Suprapubic skin (tissue), 4 donors: ENCODE measurements around the gene CCDC191. TPM values are rescaled to one million over a fixed set of nuclear protein-coding genes. Genes with fewer than 3 reads are reported as not detected.

Experiments used
- DNase-seq, 2 donors: peaks; one replicate each; pipeline ENCODE4 v3.0.0-alpha.2; 2019; ENCODE audit warnings: low spot score in 2 of 2
- H3K27ac ChIP-seq: fragments of 200-600 bp; sonication (generic); one replicate; pipeline ENCODE4 v1.5.1; 2019
- H3K27me3 ChIP-seq: fragments of 200-600 bp; sonication (generic); one replicate; pipeline ENCODE4 v1.5.1; 2019
- H3K36me3 ChIP-seq: fragments of 200-600 bp; sonication (generic); one replicate; pipeline ENCODE4 v1.5.1; 2019
- H3K4me1 ChIP-seq: fragments of 200-600 bp; sonication (generic); one replicate; pipeline ENCODE4 v1.5.1; 2019
- H3K4me3 ChIP-seq: fragments of 200-600 bp; sonication (generic); one replicate; pipeline ENCODE4 v1.5.1; 2019; ENCODE audit warnings: mild to moderate bottlenecking
- H3K9me3 ChIP-seq: fragments of 200-600 bp; sonication (generic); one replicate; pipeline ENCODE4 v1.5.1; 2019
- EP300 ChIP-seq: sonication (generic); formaldehyde crosslinking; IDR thresholded peaks from one replicate; pipeline ENCODE4 v1.6.1; 2017; ENCODE audit warnings: antibody characterized with exemption
- POLR2A ChIP-seq, 2 donors: fragments of 450-650 bp; IDR thresholded peaks; one replicate each; pipeline ENCODE4 v1.6.1; 2017; ENCODE audit warnings: antibody characterized with exemption in 2 of 2, mild to moderate bottlenecking in 2 of 2, moderate library complexity in 2 of 2
- POLR2AphosphoS5 ChIP-seq, 3 donors: sonication (generic); formaldehyde crosslinking; IDR thresholded peaks; one replicate each; pipeline ENCODE4 v1.6.1; 2017; ENCODE audit warnings: antibody characterized with exemption in 3 of 3
- WGBS: methylation state at CpG from one replicate; pipeline ENCODE4 v1.1.5; 2018; 5-methylcytosine and 5-hydroxymethylcytosine counted together
- total RNA-seq, 4 donors: library from RNA; depleted of rRNA; stranded (reverse); fragments of >200 nt; gene quantifications; one replicate each; pipeline ENCODE4 v1.1.0, GENCODE V29; 2016
- TF ChIP-seq, protein P1 (sequence below), 2 donors: fragments of 200-600 bp in 1 of 2; fragments of 450-650 bp in 1 of 2; sonication (generic) in 1 of 2; IDR thresholded peaks; one replicate each; pipeline ENCODE4 v1.5.1; 2016 to 2019; ENCODE audit warnings: antibody characterized with exemption in 2 of 2, mild to moderate bottlenecking in 1 of 2, moderate library complexity in 1 of 2

CCDC191 gene
- total RNA-seq, 4 donors from 2014 or later: 2.6 to 10.9 (median 4.8) TPM

DNA sequence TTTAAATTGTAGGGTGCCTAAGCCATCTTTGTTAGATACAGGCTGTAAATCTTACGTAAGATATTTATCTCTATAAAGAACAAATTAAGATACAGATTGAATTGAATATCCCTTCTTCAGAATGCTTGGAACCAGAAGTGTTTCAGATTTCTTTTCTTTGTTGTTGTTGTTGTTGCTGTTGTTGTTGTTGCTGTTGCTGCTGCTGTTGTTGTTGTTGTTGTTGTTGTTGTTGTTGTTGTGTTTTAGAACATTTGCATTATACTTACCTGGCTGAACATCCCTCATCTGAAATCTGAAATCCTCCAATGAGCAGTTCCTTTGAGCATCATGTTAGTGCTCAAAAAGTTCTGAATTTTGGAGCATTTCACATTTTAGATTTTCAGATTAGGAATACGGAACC lies 26.8 kb upstream of the CCDC191 start:
- Histone ChIP-seq H3K27ac (no peak overlapping the region), H3K9me3 (no peaks in the 10 kb centered on the region), H3K4me3 (no peak overlapping the region), H3K36me3 (peaks cover 80% of the 10 kb centered on the region), H3K4me1 (no peaks in the 10 kb centered on the region), H3K27me3 (no peaks in the 10 kb centered on the region)
- no peak for TF ChIP-seq POLR2A (IDR thresholded peaks at IDR 0.05)
- TF ChIP-seq, protein P1, sequence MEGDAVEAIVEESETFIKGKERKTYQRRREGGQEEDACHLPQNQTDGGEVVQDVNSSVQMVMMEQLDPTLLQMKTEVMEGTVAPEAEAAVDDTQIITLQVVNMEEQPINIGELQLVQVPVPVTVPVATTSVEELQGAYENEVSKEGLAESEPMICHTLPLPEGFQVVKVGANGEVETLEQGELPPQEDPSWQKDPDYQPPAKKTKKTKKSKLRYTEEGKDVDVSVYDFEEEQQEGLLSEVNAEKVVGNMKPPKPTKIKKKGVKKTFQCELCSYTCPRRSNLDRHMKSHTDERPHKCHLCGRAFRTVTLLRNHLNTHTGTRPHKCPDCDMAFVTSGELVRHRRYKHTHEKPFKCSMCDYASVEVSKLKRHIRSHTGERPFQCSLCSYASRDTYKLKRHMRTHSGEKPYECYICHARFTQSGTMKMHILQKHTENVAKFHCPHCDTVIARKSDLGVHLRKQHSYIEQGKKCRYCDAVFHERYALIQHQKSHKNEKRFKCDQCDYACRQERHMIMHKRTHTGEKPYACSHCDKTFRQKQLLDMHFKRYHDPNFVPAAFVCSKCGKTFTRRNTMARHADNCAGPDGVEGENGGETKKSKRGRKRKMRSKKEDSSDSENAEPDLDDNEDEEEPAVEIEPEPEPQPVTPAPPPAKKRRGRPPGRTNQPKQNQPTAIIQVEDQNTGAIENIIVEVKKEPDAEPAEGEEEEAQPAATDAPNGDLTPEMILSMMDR (IDR thresholded peaks at IDR 0.05): no peak
- TF ChIP-seq POLR2AphosphoS5 (IDR thresholded peaks at IDR 0.05): no peak
- TF ChIP-seq EP300: no peak
- 94% methylated on average over 2 of the region's 2 CpGs for WGBS
- no peak for DNase-seq

DNA sequence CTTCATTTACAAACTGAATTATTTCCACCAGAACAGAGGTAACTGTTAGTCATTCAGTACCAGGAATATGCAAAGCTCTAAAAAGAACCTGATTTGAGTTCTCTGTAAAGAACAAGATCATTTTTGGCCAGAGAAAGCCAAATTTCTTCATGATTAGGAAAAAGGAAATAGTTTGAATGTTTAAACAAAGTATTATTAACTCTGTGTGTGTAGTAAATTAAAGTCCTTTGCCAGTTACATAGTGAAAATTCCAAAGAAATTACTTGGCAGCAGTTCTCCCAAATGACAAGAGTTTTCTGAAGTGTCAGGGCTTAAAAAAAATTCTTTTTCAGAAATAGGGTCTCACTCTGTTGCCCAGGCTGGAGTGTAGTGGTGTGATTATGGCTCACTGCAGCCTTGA lies 24.7 kb upstream of the CCDC191 start:
- Histone ChIP-seq H3K27ac (no peak overlapping the region), H3K9me3 (no peaks in the 10 kb centered on the region), H3K4me3 (no peak overlapping the region), H3K36me3 (peaks cover 81% of the 10 kb centered on the region), H3K27me3 (no peaks in the 10 kb centered on the region), H3K4me1 (no peaks in the 10 kb centered on the region)
- no peak for DNase-seq
- TF ChIP-seq EP300 (no peak), POLR2A (IDR thresholded peaks at IDR 0.05) (no peak), POLR2AphosphoS5 (IDR thresholded peaks at IDR 0.05) (no peak)
- TF ChIP-seq, protein P1 (IDR thresholded peaks at IDR 0.05): no peak

DNA sequence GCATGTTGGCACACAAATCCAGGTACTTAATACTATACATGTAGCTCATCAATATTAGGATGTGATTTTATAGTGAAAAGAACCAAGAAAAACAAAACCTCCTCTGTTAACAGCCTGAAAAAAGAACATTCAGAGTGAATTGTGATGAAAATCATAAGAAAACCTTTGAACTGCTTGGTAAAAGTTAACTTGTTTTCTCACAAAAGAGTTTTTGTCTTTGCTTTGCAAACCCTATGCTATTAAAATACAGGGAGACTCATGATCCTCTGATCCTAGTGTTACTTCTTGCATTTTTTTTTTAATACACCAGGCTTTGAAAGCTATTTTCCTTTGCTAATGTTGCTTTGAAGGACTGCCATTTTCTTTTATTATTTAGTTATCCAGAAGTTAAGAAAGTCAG lies 23.9 kb upstream of the CCDC191 start:
- Histone ChIP-seq H3K27ac (no peak overlapping the region), H3K4me3 (no peak overlapping the region), H3K9me3 (no peaks in the 10 kb centered on the region), H3K4me1 (no peaks in the 10 kb centered on the region), H3K36me3 (peaks cover 79% of the 10 kb centered on the region), H3K27me3 (no peaks in the 10 kb centered on the region)
- no peak for DNase-seq
- TF ChIP-seq, protein P1 (IDR thresholded peaks at IDR 0.05): no peak
- TF ChIP-seq POLR2A (IDR thresholded peaks at IDR 0.05) (no peak), POLR2AphosphoS5 (IDR thresholded peaks at IDR 0.05) (no peak), EP300 (no peak)

DNA sequence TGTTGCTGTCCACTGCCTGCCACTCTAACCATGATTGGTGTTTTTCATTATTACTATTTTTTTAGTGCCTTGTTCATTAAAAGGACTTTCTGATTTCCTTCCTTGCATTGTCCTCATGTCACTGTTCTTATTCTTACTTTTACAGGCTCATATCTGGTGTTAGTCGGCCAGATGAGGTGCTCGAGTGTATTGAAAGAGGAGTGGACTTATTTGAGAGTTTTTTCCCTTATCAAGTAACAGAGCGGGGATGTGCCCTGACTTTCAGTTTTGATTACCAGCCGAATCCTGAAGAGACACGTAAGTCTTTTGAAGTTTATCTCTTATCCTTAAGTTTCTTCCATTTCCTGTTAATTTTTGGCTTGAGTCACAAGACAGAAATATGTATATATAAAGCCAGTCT lies 23.4 kb upstream of the CCDC191 start:
- TF ChIP-seq EP300: no peak
- TF ChIP-seq POLR2AphosphoS5 (IDR thresholded peaks at IDR 0.05): no peak
- no peak for TF ChIP-seq POLR2A (IDR thresholded peaks at IDR 0.05)
- TF ChIP-seq, protein P1 (IDR thresholded peaks at IDR 0.05): no peak
- Histone ChIP-seq H3K27me3 (no peaks in the 10 kb centered on the region), H3K27ac (no peak overlapping the region), H3K4me3 (no peak overlapping the region), H3K36me3 (peaks cover 77% of the 10 kb centered on the region), H3K9me3 (no peaks in the 10 kb centered on the region), H3K4me1 (no peaks in the 10 kb centered on the region)
- WGBS: 73% methylated on average over 5 of the region's 5 CpGs
- DNase-seq: no peak

DNA sequence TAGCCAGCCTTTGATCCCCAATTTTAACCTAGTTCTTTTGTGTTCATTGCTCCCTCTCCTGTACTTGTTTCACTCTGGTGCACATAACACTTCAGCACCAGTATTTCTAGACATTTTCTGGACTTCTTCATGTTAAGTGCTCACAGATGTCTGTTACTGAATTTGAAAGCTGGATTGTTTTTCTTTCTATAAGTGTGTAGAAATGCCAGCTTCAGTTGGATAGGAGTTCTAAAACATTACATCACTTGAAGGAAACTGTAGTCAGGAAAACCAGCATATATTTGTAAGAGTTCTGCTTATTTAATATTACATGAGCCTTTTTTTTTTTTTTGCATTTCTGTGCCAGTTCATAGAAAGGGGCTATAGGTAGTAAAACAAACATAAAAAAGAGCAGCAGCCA lies 21.8 kb upstream of the CCDC191 start:
- Histone ChIP-seq H3K9me3 (no peaks in the 10 kb centered on the region), H3K36me3 (peaks cover 82% of the 10 kb centered on the region), H3K27me3 (no peaks in the 10 kb centered on the region), H3K4me3 (no peak overlapping the region), H3K27ac (no peak overlapping the region), H3K4me1 (no peaks in the 10 kb centered on the region)
- TF ChIP-seq EP300: no peak
- TF ChIP-seq, protein P1 (IDR thresholded peaks at IDR 0.05): no peak
- TF ChIP-seq POLR2AphosphoS5 (IDR thresholded peaks at IDR 0.05): no peak
- no peak for TF ChIP-seq POLR2A (IDR thresholded peaks at IDR 0.05)
- no peak for DNase-seq
